Suppressor macrophage (primary cell): ENCODE data around the gene PLCXD3.

Source experiments
- DNase-seq, 4 experiments: peaks; one replicate each; pipeline ENCODE4 v3.0.0-alpha.2; 2020 to 2022

PLCXD3 gene

DNA sequence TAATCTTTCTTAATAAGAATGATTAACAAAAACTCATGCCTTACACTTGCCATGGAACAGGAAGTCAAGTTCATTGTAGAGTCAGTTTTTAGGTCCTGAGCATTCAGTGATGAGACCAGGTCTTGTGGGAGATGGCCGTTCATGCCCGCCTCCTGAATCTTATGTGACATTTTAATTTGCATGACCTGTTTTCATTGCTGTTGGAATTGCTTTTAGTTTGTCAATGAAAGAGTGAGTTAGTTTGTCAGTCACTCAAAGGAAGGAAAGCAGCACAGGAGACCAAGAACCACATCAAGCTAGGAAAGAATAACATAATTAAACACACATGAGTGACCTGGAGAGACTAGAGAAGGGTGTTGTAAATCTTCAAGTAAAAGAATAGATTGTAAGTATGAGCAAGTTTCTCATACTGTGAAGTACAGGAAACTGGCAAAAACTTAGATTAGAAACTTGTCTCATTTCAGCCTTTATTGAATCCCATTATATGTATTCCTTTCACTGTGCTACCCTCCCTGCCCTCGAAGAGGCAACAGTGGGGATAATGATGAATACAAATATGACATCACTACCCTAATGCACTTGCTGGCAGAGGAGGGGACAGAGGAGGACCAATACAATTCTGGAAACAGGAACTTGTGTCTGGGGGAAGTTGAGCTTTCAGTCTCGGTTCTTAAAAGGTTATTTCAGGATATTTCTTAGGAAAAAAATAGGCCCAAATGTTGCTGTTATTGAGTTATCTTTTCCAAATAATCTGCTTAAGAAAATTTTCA lies 232.7 kb downstream of the PLCXD3 start:
- peak; percentile 4 to 43 (median 22) for DNase-seq

DNA sequence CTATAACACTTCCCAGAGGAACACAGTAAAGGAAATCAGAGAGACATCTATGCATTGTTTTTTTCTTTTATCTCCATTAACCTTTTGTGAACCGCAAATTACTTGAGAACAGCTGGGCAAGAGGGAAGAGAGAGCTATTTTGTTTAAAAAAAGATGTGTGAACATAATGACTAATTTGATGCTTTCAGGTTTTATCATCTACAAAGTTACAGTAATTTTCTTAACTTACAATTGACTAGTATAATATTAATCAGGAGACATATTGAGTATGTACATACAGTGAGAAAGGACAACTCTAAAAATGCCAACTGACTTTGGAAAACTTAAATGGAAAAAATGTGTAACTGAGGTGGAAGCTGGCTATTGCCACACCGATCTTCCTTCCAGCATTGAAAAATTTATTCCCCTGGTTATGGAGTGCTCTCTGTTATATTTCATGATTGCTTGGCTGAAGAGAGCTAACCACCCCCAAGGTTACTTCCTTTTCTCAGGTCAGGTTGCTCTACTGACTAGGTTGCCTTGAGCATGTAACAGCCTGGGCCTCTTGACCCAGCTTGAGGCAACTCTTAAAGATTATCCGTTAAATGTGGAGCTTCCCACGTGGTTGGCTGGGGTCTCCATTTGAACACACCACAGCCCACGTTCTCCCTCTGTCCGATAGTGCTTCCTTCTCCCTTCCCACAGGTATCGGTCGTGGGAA lies 234.4 kb downstream of the PLCXD3 start:
- DNase-seq = no peak

DNA sequence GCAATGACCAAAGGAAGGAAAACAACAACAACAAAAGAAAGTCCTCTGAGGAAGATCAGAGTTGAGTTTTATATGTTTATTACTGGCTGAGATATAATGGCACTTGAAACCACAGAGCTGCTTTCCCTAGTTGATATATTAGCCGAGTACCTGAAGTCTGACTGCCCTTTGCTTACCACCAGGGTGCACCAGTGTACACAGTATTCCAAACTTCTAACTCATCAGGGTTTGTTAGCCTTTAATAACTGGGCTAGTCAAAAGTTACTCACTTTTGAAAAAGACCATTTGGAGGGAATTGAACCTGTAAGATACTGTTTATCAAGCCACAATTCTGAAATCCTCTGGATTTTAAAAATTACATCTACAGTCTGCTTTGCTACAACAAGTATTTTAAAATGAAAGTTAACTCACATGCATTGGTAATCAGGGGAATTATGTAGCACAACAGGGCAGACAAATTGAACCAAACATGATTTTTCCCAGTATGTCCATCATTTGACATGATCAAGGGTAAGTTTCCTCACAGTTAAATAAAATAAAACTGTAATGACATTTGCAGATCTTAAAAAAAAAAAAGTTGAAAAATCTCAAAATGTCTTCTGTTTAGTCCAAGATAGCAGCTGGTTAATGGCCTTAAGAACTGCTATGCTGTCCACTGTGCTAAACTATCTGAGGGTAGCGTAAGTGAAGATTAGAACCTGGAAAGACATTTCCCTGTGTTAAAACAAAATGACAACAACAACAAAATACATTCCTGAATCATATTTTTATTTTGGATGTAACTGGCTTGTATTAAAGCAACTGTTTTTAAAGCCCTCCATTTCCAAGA lies 239.8 kb downstream of the PLCXD3 start:
- peak in 3 of 4 experiments; percentile 13 to 17 (median 13) for DNase-seq

DNA sequence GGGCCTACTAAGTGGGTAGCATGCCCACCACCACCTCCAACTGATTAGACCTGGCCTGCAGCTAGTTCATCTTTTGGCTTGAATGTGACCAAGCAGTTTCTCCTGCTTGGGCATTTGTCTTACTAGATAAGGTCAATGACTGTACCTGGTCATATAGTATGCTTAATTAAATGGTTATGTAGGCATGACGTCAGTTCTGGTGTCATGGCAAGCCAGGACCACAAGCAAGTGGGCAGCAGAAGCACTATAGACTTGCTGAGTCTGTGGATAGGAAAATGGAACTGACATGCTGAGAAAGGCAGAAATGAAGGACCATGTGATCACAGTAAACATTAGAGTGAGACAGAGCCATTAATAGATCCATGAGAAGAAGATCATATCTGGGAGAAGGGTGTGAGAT lies 241.5 kb downstream of the PLCXD3 start:
- no peak for DNase-seq

DNA sequence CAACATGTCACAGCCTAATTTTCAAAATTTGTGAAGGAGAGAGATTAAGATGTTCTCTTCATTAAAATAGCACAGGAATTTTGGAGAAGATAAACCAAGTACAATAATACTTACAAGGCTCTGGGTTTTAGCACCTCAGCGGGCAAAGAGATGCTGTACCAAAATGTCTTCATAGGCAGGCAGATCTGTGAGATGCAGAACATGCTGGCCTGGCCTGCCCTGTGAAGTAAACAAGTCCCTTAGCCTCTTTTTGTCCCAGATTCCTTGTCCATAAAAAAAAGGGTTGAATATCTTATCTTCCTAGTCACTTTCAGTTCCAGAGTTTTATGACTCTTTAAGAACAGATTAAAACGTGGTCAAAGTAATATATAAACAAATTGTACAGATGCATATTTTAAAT lies 244.0 kb downstream of the PLCXD3 start:
- no peak for DNase-seq

DNA sequence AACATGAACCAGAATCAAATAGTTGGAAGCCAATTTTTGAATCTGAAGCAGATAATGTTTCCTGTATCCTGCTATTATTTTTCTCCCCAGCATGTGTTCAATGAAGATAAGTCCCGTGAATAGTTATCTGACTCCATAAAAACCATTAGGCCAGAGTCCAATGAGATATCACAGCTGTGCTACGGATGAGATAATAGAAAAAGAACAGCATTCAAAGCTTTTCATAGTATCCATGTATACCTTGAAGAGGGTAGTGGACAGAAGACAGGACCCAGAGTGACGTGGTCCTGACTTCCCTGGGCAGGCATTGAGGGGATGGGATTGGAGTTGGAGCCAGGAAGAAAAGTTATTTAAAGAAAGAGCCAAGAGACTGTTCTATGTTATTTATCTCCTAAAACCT lies 246.4 kb downstream of the PLCXD3 start:
- no peak for DNase-seq

DNA sequence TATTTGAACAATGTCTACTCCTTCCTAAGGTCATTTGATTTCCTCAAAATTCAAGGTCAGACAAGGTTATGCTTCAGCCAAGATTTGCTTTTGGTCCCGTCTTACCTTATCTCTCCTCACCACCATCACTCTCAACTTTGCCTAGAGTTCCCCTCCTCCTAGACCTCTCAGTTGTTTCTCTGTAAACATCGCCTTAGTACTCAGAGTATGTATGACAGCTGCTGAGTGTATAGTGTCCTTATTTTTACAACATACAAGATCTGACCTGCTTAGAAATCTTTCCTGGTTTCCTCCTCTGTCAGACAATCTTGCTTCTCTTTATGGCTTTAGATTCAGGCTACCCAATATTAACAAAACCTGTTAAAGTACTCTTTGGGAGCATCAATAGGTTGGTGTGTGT lies 247.1 kb downstream of the PLCXD3 start:
- no peak for DNase-seq
